PC-9 (cell line): ENCODE measurements around the gene PLAC8. TPM values are rescaled to one million over a fixed set of nuclear protein-coding genes. Genes with fewer than 3 reads are reported as not detected.
"Not testable (repeated sequence)": the region's sequence is repeated elsewhere in the genome, so short reads cannot be mapped to it uniquely, and the experiment has no call there.

Experiments used
- BruUV-seq: library from RNA; stranded (reverse); fragments of 400-500 nt; replicated peaks from 2 replicates; lab custom pipeline; 2021; lab: Mats Ljungman, UMichigan
- CTCF ChIA-PET: fragments of 300-600 bp; sonication (Branson Sonifier 250); formaldehyde crosslinking; loops from one replicate; lab custom pipeline; 2022; ENCODE audit warnings: antibody characterized with exemption; lab: Charles Lee
- POLR2A ChIA-PET: fragments of 300-600 bp; sonication (Branson Sonifier 250); formaldehyde crosslinking; loops from one replicate; lab custom pipeline; 2022; ENCODE audit warnings: antibody characterized with exemption; ENCODE audit not compliant: unreplicated experiment; lab: Charles Lee
- DNase-seq, 2 experiments: peaks; one replicate each; pipeline versions ENCODE4 v3.0.0 to v3.0.0-alpha.2; 2015 to 2022; ENCODE audit warnings: mixed read lengths in 1 of 2
- H2AFZ ChIP-seq: fragments of 200-600 bp; sonication (generic); 2 replicates; pipeline ENCODE4 v1.8.1; 2017; ENCODE audit warnings: antibody characterized with exemption
- H3F3A ChIP-seq: fragments of 200-600 bp; sonication (generic); 2 replicates; pipeline ENCODE4 v1.8.1; 2017; ENCODE audit warnings: antibody characterized with exemption, mild to moderate bottlenecking, low read depth; ENCODE audit not compliant: insufficient read depth
- H3K27ac ChIP-seq: fragments of 200-600 bp; sonication (generic); 2 replicates; pipeline ENCODE4 v1.6.1; 2016; ENCODE audit warnings: mixed run types
- H3K27me3 ChIP-seq: fragments of 200-600 bp; sonication (generic); 2 replicates; pipeline ENCODE4 v1.6.1; 2016; ENCODE audit warnings: low read depth, mixed run types; ENCODE audit not compliant: insufficient read depth
- H3K36me3 ChIP-seq: fragments of 200-600 bp; sonication (generic); 2 replicates; pipeline ENCODE4 v1.6.1; 2016; ENCODE audit warnings: low read depth, mixed run types
- H3K4me1 ChIP-seq: fragments of 200-600 bp; sonication (generic); replicated peaks from 2 replicates; pipeline ENCODE4 v1.6.1; 2016; ENCODE audit warnings: mixed run types; ENCODE audit not compliant: insufficient read depth
- H3K4me2 ChIP-seq: fragments of 200-600 bp; sonication (generic); 2 replicates; pipeline ENCODE4 v1.6.1; 2017; ENCODE audit warnings: mixed run types
- H3K4me3 ChIP-seq: fragments of 200-600 bp; sonication (generic); 2 replicates; pipeline ENCODE4 v1.6.1; 2016; ENCODE audit warnings: mixed run types
- H3K79me2 ChIP-seq: fragments of 200-600 bp; sonication (generic); 2 replicates; pipeline ENCODE4 v1.6.1; 2017; ENCODE audit warnings: low read depth, mixed run types
- H3K9me2 ChIP-seq: fragments of 200-600 bp; sonication (generic); 2 replicates; pipeline ENCODE4 v1.8.1; 2017; ENCODE audit warnings: mild to moderate bottlenecking; ENCODE audit not compliant: insufficient read depth
- H3K9me3 ChIP-seq: fragments of 200-600 bp; sonication (generic); 2 replicates; pipeline ENCODE4 v1.8.1; 2016; ENCODE audit warnings: low read depth; ENCODE audit not compliant: insufficient read depth
- H4K20me1 ChIP-seq: fragments of 200-600 bp; sonication (generic); 2 replicates; pipeline ENCODE4 v1.8.1; 2017; ENCODE audit not compliant: insufficient read depth
- EZH2 ChIP-seq: fragments of 200-600 bp; sonication (generic); IDR thresholded peaks from 2 replicates; pipeline ENCODE4 v1.8.0; 2017; ENCODE audit warnings: antibody characterized with exemption, low read depth
- intact Hi-C: fragments of 100-400 bp; cut with micrococcal nuclease; formaldehyde crosslinking; loops from one replicate; pipeline ENCODE4 v1.10.0; 2022; ENCODE audit not compliant: unreplicated experiment
- total RNA-seq: library from RNA; stranded (reverse); gene quantifications from 2 replicates; pipeline ENCODE4 v1.2.3, GENCODE V29; 2021
- TF ChIP-seq, protein P1 (sequence below): fragments of 200-600 bp; sonication (generic); conservative IDR thresholded peaks from 2 replicates; pipeline ENCODE4 v1.6.1; 2017; ENCODE audit warnings: mixed run types, antibody characterized with exemption, mild to moderate bottlenecking, moderate library complexity

The PLAC8 gene
- total RNA-seq, 1 experiment from 2014 or later, result 52.7 TPM

- no peak for TF ChIP-seq EZH2
- TF ChIP-seq, protein P1, sequence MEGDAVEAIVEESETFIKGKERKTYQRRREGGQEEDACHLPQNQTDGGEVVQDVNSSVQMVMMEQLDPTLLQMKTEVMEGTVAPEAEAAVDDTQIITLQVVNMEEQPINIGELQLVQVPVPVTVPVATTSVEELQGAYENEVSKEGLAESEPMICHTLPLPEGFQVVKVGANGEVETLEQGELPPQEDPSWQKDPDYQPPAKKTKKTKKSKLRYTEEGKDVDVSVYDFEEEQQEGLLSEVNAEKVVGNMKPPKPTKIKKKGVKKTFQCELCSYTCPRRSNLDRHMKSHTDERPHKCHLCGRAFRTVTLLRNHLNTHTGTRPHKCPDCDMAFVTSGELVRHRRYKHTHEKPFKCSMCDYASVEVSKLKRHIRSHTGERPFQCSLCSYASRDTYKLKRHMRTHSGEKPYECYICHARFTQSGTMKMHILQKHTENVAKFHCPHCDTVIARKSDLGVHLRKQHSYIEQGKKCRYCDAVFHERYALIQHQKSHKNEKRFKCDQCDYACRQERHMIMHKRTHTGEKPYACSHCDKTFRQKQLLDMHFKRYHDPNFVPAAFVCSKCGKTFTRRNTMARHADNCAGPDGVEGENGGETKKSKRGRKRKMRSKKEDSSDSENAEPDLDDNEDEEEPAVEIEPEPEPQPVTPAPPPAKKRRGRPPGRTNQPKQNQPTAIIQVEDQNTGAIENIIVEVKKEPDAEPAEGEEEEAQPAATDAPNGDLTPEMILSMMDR, result no peak
- POLR2A ChIA-PET, result interaction anchor here (0.6 kb wide), 1 partner anchor 48 kb away, joined by 4 read pairs; no protein-coding TSS in a partner anchor
Measured at GRCh38 chr4:83065266-83065665, 49.3 kb downstream of the PLAC8 start.

GRCh38 chr4:83062739-83063138 lies 51.8 kb downstream of the PLAC8 start:
- H4K20me1 ChIP-seq, result no peaks in the 10 kb centered on the region
- H2AFZ ChIP-seq, result no peak overlapping the region
- H3K9me2 ChIP-seq, result no peaks in the 10 kb centered on the region
- no peak for TF ChIP-seq EZH2
- TF ChIP-seq, protein P1, result no peak
- H3K79me2 ChIP-seq, result no peaks in the 10 kb centered on the region
- H3F3A ChIP-seq, result no peaks in the 10 kb centered on the region; the same call in 1 of the 2 replicates
- H3K4me3 ChIP-seq, result no peak overlapping the region
- peaks cover 15% of the 10 kb centered on the region for H3K4me1 ChIP-seq
- ChIA-PET CTCF (no interaction called here), POLR2A (no interaction called here)
- BruUV-seq, result no TSS peak
- no peak for DNase-seq
- 0 out of 2 replicates have a peak, but pooled peaks cover 4% of the 10 kb centered on the region for H3K36me3 ChIP-seq
- intact Hi-C loops, result no loop called here
- no peak overlapping the region for H3K4me2 ChIP-seq
- H3K9me3 ChIP-seq, result no peaks in the 10 kb centered on the region
- H3K27ac ChIP-seq, result no peak overlapping the region
- no peaks in the 10 kb centered on the region for H3K27me3 ChIP-seq

More at GRCh38 chr4:83065266-83065665, 49.3 kb downstream of the PLAC8 start:
- no peak for DNase-seq
- H3K4me3 ChIP-seq, result no peak overlapping the region
- no peaks in the 10 kb centered on the region; the same call in 1 of the 2 replicates for H3F3A ChIP-seq
- H3K4me2 ChIP-seq, result no peak overlapping the region
- H3K27me3 ChIP-seq, result no peaks in the 10 kb centered on the region
- H3K9me2 ChIP-seq, result no peaks in the 10 kb centered on the region
- H3K79me2 ChIP-seq, result no peaks in the 10 kb centered on the region
- H2AFZ ChIP-seq, result no peak overlapping the region
- peaks cover 15% of the 10 kb centered on the region for H3K4me1 ChIP-seq
- CTCF ChIA-PET, result no interaction called here
- 0 out of 2 replicates have a peak, but pooled peaks cover 4% of the 10 kb centered on the region for H3K36me3 ChIP-seq
- no TSS peak for BruUV-seq
- intact Hi-C loops, result no loop called here
- H3K27ac ChIP-seq, result no peak overlapping the region
- no peaks in the 10 kb centered on the region for H3K9me3 ChIP-seq
- no peaks in the 10 kb centered on the region for H4K20me1 ChIP-seq

DNA sequence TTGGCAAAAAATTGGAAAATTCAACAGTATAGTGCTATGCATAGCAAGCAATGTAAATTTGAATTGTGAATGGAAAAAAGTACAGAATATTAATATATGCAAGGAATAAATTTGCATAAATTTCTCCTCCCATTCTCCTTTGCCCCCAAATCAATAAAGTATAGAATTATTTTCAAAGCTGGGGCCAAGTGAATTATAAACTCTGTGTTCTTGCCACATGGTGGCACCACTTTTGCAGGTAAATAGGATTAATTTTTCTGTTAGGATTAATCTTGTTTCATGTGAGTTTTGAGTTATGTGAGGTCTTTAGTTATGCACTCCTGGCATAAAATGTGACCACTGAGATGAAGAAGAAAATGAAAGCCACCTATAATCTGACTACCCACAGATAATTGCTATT lies 59.6 kb downstream of the PLAC8 start:
- CTCF ChIA-PET, result no interaction called here
- peaks cover 10% of the 10 kb centered on the region; the same call in 1 of the 2 replicates for H3K36me3 ChIP-seq
- no peak overlapping the region for H3K4me3 ChIP-seq
- intact Hi-C loops, result loop anchor here (1.0 to 10.0 kb wide), 2 partner anchors 205 to 590 kb away; no protein-coding TSS in a partner anchor
- H3K79me2 ChIP-seq, result no peaks in the 10 kb centered on the region
- H3K9me3 ChIP-seq, result no peaks in the 10 kb centered on the region
- POLR2A ChIA-PET, result interaction anchor here (0.6 to 0.8 kb wide), 3 partner anchors 42 to 361 kb away, joined by 3 to 12 read pairs (median 4); no protein-coding TSS in a partner anchor
- peak in 1 of 2 experiments; percentile 37 for DNase-seq
- no TSS peak for BruUV-seq
- H3K4me2 ChIP-seq, result no peak overlapping the region
- no peaks in the 10 kb centered on the region for H3K27me3 ChIP-seq
- no peak overlapping the region for H2AFZ ChIP-seq
- no peak for TF ChIP-seq EZH2
- TF ChIP-seq, protein P1, result peak; percentile 63
- H3K9me2 ChIP-seq, result no peaks in the 10 kb centered on the region
- no peaks in the 10 kb centered on the region for H4K20me1 ChIP-seq
- H3F3A ChIP-seq, result 0 out of 2 replicates have a peak, but pooled peaks cover 7% of the 10 kb centered on the region
- H3K27ac ChIP-seq, result no peak overlapping the region
- H3K4me1 ChIP-seq, result no peaks in the 10 kb centered on the region

DNA sequence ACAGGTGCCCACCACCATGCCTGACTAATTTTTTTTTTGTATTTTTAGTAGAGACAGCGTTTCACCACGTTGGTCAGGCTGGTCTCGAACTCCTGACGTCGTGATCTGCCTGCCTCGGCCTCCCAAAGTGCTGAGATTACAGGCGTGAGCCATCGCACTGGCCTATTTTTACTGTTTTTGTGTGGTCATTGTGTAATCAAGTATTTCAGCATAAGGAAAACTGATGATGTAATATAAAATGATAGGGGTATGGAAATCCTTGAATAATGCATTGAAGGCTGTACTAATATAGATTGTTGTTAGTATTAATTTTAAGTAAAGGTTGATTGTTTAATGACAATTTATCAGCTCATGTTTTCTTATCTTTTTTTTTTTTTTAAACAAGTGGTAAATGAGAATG lies 65.7 kb downstream of the PLAC8 start:
- H3K9me2 ChIP-seq, H3F3A ChIP-seq, H3K27ac ChIP-seq, intact Hi-C loops, BruUV-seq, H4K20me1 ChIP-seq, H3K79me2 ChIP-seq, H3K4me2 ChIP-seq, H3K4me1 ChIP-seq, POLR2A ChIA-PET, H3K36me3 ChIP-seq, H3K27me3 ChIP-seq, DNase-seq, H3K9me3 ChIP-seq, H2AFZ ChIP-seq, H3K4me3 ChIP-seq, CTCF ChIA-PET: not testable (repeated sequence)
